Endothelial cell of umbilical vein (primary cell): Measurements from ENCODE around the gene UST. TPM values are rescaled to one million over a fixed set of nuclear protein-coding genes. Genes with fewer than 3 reads are reported as not detected.

Experiments used
- BruUV-seq: library from RNA; stranded (reverse); fragments of 400-500 nt; replicated peaks from 2 replicates; lab custom pipeline; 2021; lab: Mats Ljungman, UMichigan
- CTCF ChIA-PET: fragments of 300-600, 350-600 bp; sonication (Branson Sonifier 250); formaldehyde crosslinking; loops from one replicate; lab custom pipeline; 2021; ENCODE audit warnings: antibody characterized with exemption, inconsistent platforms; lab: Charles Lee
- POLR2A ChIA-PET: fragments of 300-600, 350-600 bp; sonication (Branson Sonifier 250); formaldehyde crosslinking; loops from one replicate; lab custom pipeline; 2021; ENCODE audit warnings: antibody characterized with exemption, inconsistent platforms; lab: Charles Lee
- DNase-seq: peaks from one replicate; pipeline ENCODE4 v3.0.0-alpha.2; 2011; ENCODE audit warnings: low read depth, low spot score
- FAIRE-seq: peaks from 2 replicates; lab custom pipeline; 2011; peaks lifted over from hg19 to GRCh38; lab: Jason Lieb, UNC
- H2AFZ ChIP-seq: 2 replicates; pipeline ENCODE4 v1.6.0; 2012; ENCODE audit warnings: low read depth, low read length, control low read depth, inconsistent platforms
- H3K27ac ChIP-seq: 2 replicates; pipeline ENCODE4 v1.5.1; 2011; ENCODE audit warnings: low read depth, mild to moderate bottlenecking, control low read depth, low read length, moderate library complexity; ENCODE audit not compliant: insufficient read depth
- H3K27me3 ChIP-seq, 2 experiments: 2 replicates each; pipeline versions ENCODE4 v1.6.0 to v1.6.1; 2011; ENCODE audit warnings: low read length in 2 of 2, mixed read lengths in 1 of 2; ENCODE audit not compliant: control insufficient read depth in 2 of 2, insufficient read depth in 2 of 2
- H3K36me3 ChIP-seq, 2 experiments: 2 replicates in 1 of 2; 3 replicates in 1 of 2; pipeline ENCODE4 v1.5.1; 2011; ENCODE audit warnings: low read length in 2 of 2, mild to moderate bottlenecking in 1 of 2, moderate library complexity in 1 of 2; ENCODE audit not compliant: control insufficient read depth in 2 of 2, insufficient read depth in 2 of 2; ENCODE audit errors: extremely low read depth in 1 of 2
- H3K4me1 ChIP-seq: 3 replicates; pipeline ENCODE4 v1.5.1; 2011; ENCODE audit warnings: mild to moderate bottlenecking, low read length; ENCODE audit not compliant: control insufficient read depth, insufficient read depth; ENCODE audit errors: extremely low read depth
- H3K4me2 ChIP-seq: 2 replicates; pipeline ENCODE4 v1.6.1; 2011; ENCODE audit warnings: low read length, control low read depth, mixed read lengths; ENCODE audit not compliant: insufficient read depth
- H3K4me3 ChIP-seq, 3 experiments: fragments of 200-600 bp in 1 of 3; sonication (generic), shearing (Covaris generic) in 1 of 3; replicated peaks in 1 of 3; 2 replicates each; pipeline ENCODE4 v1.5.1; 2011 to 2016; ENCODE audit warnings: control low read depth in 3 of 3, low read length in 3 of 3, mild to moderate bottlenecking in 2 of 3, inconsistent platforms in 1 of 3, low read depth in 1 of 3, moderate library complexity in 1 of 3; ENCODE audit not compliant: insufficient read depth in 1 of 3
- H3K79me2 ChIP-seq: 2 replicates; pipeline ENCODE4 v1.6.0; 2012; ENCODE audit warnings: low read length, inconsistent platforms; ENCODE audit not compliant: control insufficient read depth, insufficient read depth
- H3K9ac ChIP-seq: replicated peaks from 2 replicates; pipeline ENCODE3; 2011; ENCODE audit warnings: low read length, control low read depth; ENCODE audit not compliant: insufficient read depth; ENCODE audit errors: extremely low read depth
- H3K9me1 ChIP-seq: replicated peaks from 3 replicates; pipeline ENCODE4 v1.6.0; 2011; ENCODE audit warnings: mild to moderate bottlenecking, low read length; ENCODE audit not compliant: control insufficient read depth, insufficient read depth; ENCODE audit errors: extremely low read depth
- H3K9me3 ChIP-seq: replicated peaks from 2 replicates; pipeline ENCODE4 v1.5.1; 2012; ENCODE audit warnings: low read length, inconsistent platforms; ENCODE audit not compliant: control insufficient read depth, insufficient read depth
- H4K20me1 ChIP-seq: replicated peaks from 2 replicates; pipeline ENCODE3; 2011; ENCODE audit warnings: mild to moderate bottlenecking, low read length; ENCODE audit not compliant: control insufficient read depth, insufficient read depth; ENCODE audit errors: extremely low read depth
- CTCF ChIP-seq, 2 donors: IDR thresholded peaks; 1 replicate in 1 of 2; 2 replicates in 1 of 2; pipeline ENCODE4 v1.5.1; 2011; ENCODE audit warnings: low read length in 2 of 2, mild to moderate bottlenecking in 2 of 2, moderate library complexity in 2 of 2, control low read depth in 1 of 2, inconsistent platforms in 1 of 2, low read depth in 1 of 2; ENCODE audit not compliant: insufficient read depth in 1 of 2; ENCODE audit errors: extremely low read depth in 1 of 2
- EZH2 ChIP-seq: IDR thresholded peaks from 2 replicates; pipeline ENCODE4 v1.6.1; 2012; ENCODE audit warnings: borderline replicate concordance, low read depth, mild to moderate bottlenecking, moderate library complexity, low read length, inconsistent platforms; ENCODE audit not compliant: severe bottlenecking
- FOS ChIP-seq: IDR thresholded peaks from 2 replicates; pipeline ENCODE4 v1.6.1; 2011; ENCODE audit warnings: mild to moderate bottlenecking, low read length, moderate library complexity, borderline replicate concordance; ENCODE audit not compliant: insufficient read depth
- GATA2 ChIP-seq: IDR thresholded peaks from 2 replicates; pipeline ENCODE4 v1.7.0; 2011; ENCODE audit warnings: low read depth, mild to moderate bottlenecking, moderate library complexity, mixed read lengths, low read length; ENCODE audit not compliant: insufficient read length, insufficient read depth
- JUN ChIP-seq: IDR thresholded peaks from 2 replicates; pipeline ENCODE4 v1.6.1; 2011; ENCODE audit warnings: borderline replicate concordance, low read depth; ENCODE audit not compliant: insufficient read length, insufficient read depth
- MYC ChIP-seq: IDR thresholded peaks from one replicate; pipeline ENCODE4 v1.6.1; 2011; ENCODE audit warnings: mild to moderate bottlenecking, low read depth, low read length
- POLR2A ChIP-seq: IDR thresholded peaks from 2 replicates; pipeline ENCODE4 v1.6.1; 2012; ENCODE audit warnings: low read depth, mild to moderate bottlenecking, control low read depth, low read length
- POLR2AphosphoS5 ChIP-seq: IDR thresholded peaks from 2 replicates; pipeline ENCODE4 v1.6.1; 2012; ENCODE audit warnings: low read depth, mild to moderate bottlenecking, control low read depth, low read length, moderate library complexity; ENCODE audit not compliant: insufficient read depth
- dilution Hi-C: fragments of 300-500 bp; cut with MboI; formaldehyde crosslinking; loops from one replicate; pipeline ENCODE4 v1.15.0; 2019; ENCODE audit warnings: low sequenced_read_pairs; ENCODE audit not compliant: extremely low pct_ligation_motif_present
- intact Hi-C: fragments of 100-400 bp; cut with micrococcal nuclease; formaldehyde crosslinking; loops from one replicate; pipeline ENCODE4 v1.10.0; 2022
- polyA plus RNA-seq, 4 experiments: library from polyadenylated mRNA; depleted of rRNA in 3 of 4; stranded (reverse) in 3 of 4; unstranded in 1 of 4; fragments of >200 nt; gene quantifications; 2 replicates each; pipeline versions ENCODE4 v1.2.1 to v1.2.3, GENCODE V29; 2011 to 2012; ENCODE audit warnings: missing spikeins in 1 of 4
- total RNA-seq: library from RNA; stranded (reverse); gene quantifications from 2 replicates; pipeline ENCODE4 v1.2.3, GENCODE V29; 2021
- TF ChIP-seq, protein P1 (sequence below): IDR thresholded peaks from 2 replicates; pipeline ENCODE4 v1.6.1; 2011; ENCODE audit not compliant: insufficient read depth, insufficient read length

UST gene
- total and polyA plus RNA-seq, 2 donors (not counting 3 experiments of a cell fraction or from before 2014, with no cell fraction given), result 0.26 to 0.84 TPM

- Histone ChIP-seq H3K27me3 (no peaks in the 10 kb centered on the region), H3K36me3 (no peaks in the 10 kb centered on the region), H3K9ac (no peak overlapping the region), H3K27ac (no peak overlapping the region), H3K4me3 (no peak overlapping the region), H4K20me1 (no peaks in the 10 kb centered on the region), H2AFZ (no peak overlapping the region), H3K4me1 (no peaks in the 10 kb centered on the region), H3K9me1 (no peaks in the 10 kb centered on the region), H3K9me3 (no peaks in the 10 kb centered on the region), H3K4me2 (no peak overlapping the region), H3K79me2 (no peaks in the 10 kb centered on the region)
- dilution Hi-C loops (no loop called here), intact Hi-C loops (no loop called here)
- no TSS peak for BruUV-seq
- POLR2A ChIA-PET, result no interaction called here
- CTCF ChIA-PET, result interaction anchor here (0.8 kb wide), 1 partner anchor 9 kb away, joined by 3 read pairs; no protein-coding TSS in a partner anchor
- DNase-seq, result no peak
- no peak for FAIRE-seq
- no peak for TF ChIP-seq EZH2
- no peak for TF ChIP-seq GATA2
- no peak for TF ChIP-seq POLR2A
- no peak for TF ChIP-seq POLR2AphosphoS5
- TF ChIP-seq CTCF (IDR thresholded peaks at IDR 0.05; ENCODE audit: extremely low read depth in 1 of 2, insufficient read depth in 1 of 2, low read depth in 1 of 2, low read length in 2 of 2), result no peak
- no peak for TF ChIP-seq JUN
- TF ChIP-seq FOS, result no peak
- TF ChIP-seq, protein P1, sequence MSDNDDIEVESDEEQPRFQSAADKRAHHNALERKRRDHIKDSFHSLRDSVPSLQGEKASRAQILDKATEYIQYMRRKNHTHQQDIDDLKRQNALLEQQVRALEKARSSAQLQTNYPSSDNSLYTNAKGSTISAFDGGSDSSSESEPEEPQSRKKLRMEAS, result no peak
- no peak for TF ChIP-seq MYC
These were observed 43.6 kb downstream of the UST start for GRCh38 chr6:148790404-148790803.
